Keratinocyte (primary cell): ENCODE data around the gene PARP4. TPM values are rescaled to one million over a fixed set of nuclear protein-coding genes. Genes with fewer than 3 reads are reported as not detected.

Experiments
- DNase-seq: peaks from one replicate; pipeline ENCODE4 v3.0.0-alpha.2; 2011; ENCODE audit warnings: low read depth, missing footprints, low spot score
- FAIRE-seq: peaks from 2 replicates; lab custom pipeline; 2011; peaks lifted over from hg19 to GRCh38; lab: Jason Lieb, UNC
- H2AFZ ChIP-seq: 2 replicates; pipeline ENCODE4 v1.6.0; 2012; ENCODE audit warnings: low read length, control low read depth, inconsistent platforms; ENCODE audit not compliant: control insufficient read depth
- H3K27ac ChIP-seq: 2 replicates; pipeline ENCODE4 v1.5.1; 2011; ENCODE audit warnings: low read length; ENCODE audit not compliant: control insufficient read depth, insufficient read depth
- H3K27me3 ChIP-seq: 3 replicates; pipeline ENCODE4 v1.6.0; 2011; ENCODE audit warnings: low read length; ENCODE audit not compliant: control insufficient read depth, insufficient read depth; ENCODE audit errors: extremely low read depth
- H3K36me3 ChIP-seq, 2 experiments: 2 replicates in 1 of 2; 3 replicates in 1 of 2; pipeline ENCODE4 v1.5.1; 2011; ENCODE audit warnings: low read length in 2 of 2, mild to moderate bottlenecking in 1 of 2; ENCODE audit not compliant: control insufficient read depth in 2 of 2, insufficient read depth in 2 of 2; ENCODE audit errors: extremely low read depth in 1 of 2
- H3K4me1 ChIP-seq: 3 replicates; pipeline ENCODE4 v1.5.1; 2011; ENCODE audit warnings: low read length; ENCODE audit not compliant: control insufficient read depth, insufficient read depth; ENCODE audit errors: extremely low read depth
- H3K4me2 ChIP-seq: 3 replicates; pipeline ENCODE4 v1.6.0; 2011; ENCODE audit warnings: low read depth, low read length; ENCODE audit not compliant: control insufficient read depth, insufficient read depth; ENCODE audit errors: extremely low read depth
- H3K4me3 ChIP-seq, 3 experiments: fragments of 200-600 bp in 1 of 3; sonication (generic) in 1 of 3; 2 replicates in 2 of 3; 3 replicates in 1 of 3; pipeline ENCODE4 v1.5.1; 2011 to 2016; ENCODE audit warnings: low read length in 3 of 3, mild to moderate bottlenecking in 3 of 3, control low read depth in 2 of 3, inconsistent platforms in 1 of 3, low read depth in 1 of 3, mixed read lengths in 1 of 3, mixed run types in 1 of 3, moderate library complexity in 1 of 3; ENCODE audit not compliant: control insufficient read depth in 2 of 3, insufficient read depth in 2 of 3; ENCODE audit errors: extremely low read depth in 1 of 3
- H3K79me2 ChIP-seq: 2 replicates; pipeline ENCODE4 v1.6.0; 2012; ENCODE audit warnings: low read length; ENCODE audit not compliant: control insufficient read depth, insufficient read depth
- H3K9ac ChIP-seq: 3 replicates; pipeline ENCODE4 v1.6.0; 2011; ENCODE audit warnings: low read length; ENCODE audit not compliant: control insufficient read depth, insufficient read depth; ENCODE audit errors: extremely low read depth
- H3K9me1 ChIP-seq: 3 replicates; pipeline ENCODE4 v1.6.0; 2011; ENCODE audit warnings: low read length; ENCODE audit not compliant: control insufficient read depth, insufficient read depth; ENCODE audit errors: extremely low read depth
- H3K9me3 ChIP-seq: 2 replicates; pipeline ENCODE4 v1.5.1; 2012; ENCODE audit warnings: low read depth, low read length; ENCODE audit not compliant: control insufficient read depth
- H4K20me1 ChIP-seq: 3 replicates; pipeline ENCODE4 v1.6.0; 2011; ENCODE audit warnings: low read length; ENCODE audit not compliant: control insufficient read depth, insufficient read depth; ENCODE audit errors: extremely low read depth
- EZH2 ChIP-seq: IDR thresholded peaks from one replicate; pipeline ENCODE4 v1.6.1; 2012; ENCODE audit warnings: inconsistent platforms, mild to moderate bottlenecking, low read length, moderate library complexity
- dilution Hi-C: fragments of 300-500 bp; cut with MboI; formaldehyde crosslinking; loops from one replicate; pipeline ENCODE4 v1.7.0; 2020; ENCODE audit warnings: low sequenced_read_pairs; ENCODE audit not compliant: extremely low pct_ligation_motif_present
- polyA plus RNA-seq, 5 experiments: library from polyadenylated mRNA; depleted of rRNA in 3 of 5; stranded (reverse) in 3 of 5; stranded (forward) in 1 of 5; unstranded in 1 of 5; fragments of >200 nt; gene quantifications; 1 replicate in 1 of 5; 2 replicates in 3 of 5; 3 replicates in 1 of 5; pipeline versions ENCODE4 v1.2.1 to v1.2.3, GENCODE V29; 2011 to 2012; ENCODE audit warnings: missing spikeins in 2 of 5, low read depth in 1 of 5, low replicate concordance in 1 of 5
- TF ChIP-seq, protein P1 (sequence below), 3 experiments: IDR thresholded peaks in 1 of 3; conservative IDR thresholded peaks in 1 of 3; optimal IDR thresholded peaks in 1 of 3; 2 replicates in 2 of 3; 3 replicates in 1 of 3; pipeline versions ENCODE3 to v1.5.1; 2011; ENCODE audit warnings: low read length in 3 of 3, mild to moderate bottlenecking in 3 of 3, moderate library complexity in 2 of 3, control low read depth in 1 of 3, inconsistent platforms in 1 of 3; ENCODE audit not compliant: insufficient read depth in 2 of 3; ENCODE audit errors: extremely low read depth in 1 of 3

PARP4 gene
- polyA plus RNA-seq, 1 donor (not counting 4 experiments of a cell fraction or from before 2014, with no cell fraction given), result 44.0 TPM

DNA sequence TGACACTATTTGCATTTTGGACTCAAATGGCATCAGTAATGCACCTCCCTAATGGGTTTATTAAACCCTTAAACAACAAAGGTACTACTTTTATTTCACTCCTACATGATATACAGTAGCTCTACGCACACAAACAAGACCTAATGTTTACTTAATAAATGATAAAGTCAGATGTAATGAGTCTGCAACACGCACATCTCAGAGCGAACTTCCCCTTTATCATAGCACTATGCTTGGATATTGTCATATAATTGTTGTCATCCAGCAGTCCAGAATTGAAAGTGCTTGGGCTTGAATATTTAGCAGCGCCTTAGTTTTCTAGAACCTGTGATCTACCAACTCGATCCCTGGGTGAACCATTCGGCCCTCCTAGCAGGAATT lies 772 bp downstream of the PARP4 start:
- FAIRE-seq, result no peak
- H3K9ac ChIP-seq, result peak overlapping the region; percentile 92
- H3K79me2 ChIP-seq, result peaks cover 42% of the 10 kb centered on the region
- H3K4me1 ChIP-seq, result peaks cover 16% of the 10 kb centered on the region
- H3K27me3 ChIP-seq, result no peaks in the 10 kb centered on the region
- H3K36me3 ChIP-seq, result peaks cover 0 to 2% of the 10 kb centered on the region in 2 experiments
- dilution Hi-C loops, result no loop called here
- DNase-seq, result no peak
- TF ChIP-seq EZH2, result no peak
- TF ChIP-seq, protein P1, sequence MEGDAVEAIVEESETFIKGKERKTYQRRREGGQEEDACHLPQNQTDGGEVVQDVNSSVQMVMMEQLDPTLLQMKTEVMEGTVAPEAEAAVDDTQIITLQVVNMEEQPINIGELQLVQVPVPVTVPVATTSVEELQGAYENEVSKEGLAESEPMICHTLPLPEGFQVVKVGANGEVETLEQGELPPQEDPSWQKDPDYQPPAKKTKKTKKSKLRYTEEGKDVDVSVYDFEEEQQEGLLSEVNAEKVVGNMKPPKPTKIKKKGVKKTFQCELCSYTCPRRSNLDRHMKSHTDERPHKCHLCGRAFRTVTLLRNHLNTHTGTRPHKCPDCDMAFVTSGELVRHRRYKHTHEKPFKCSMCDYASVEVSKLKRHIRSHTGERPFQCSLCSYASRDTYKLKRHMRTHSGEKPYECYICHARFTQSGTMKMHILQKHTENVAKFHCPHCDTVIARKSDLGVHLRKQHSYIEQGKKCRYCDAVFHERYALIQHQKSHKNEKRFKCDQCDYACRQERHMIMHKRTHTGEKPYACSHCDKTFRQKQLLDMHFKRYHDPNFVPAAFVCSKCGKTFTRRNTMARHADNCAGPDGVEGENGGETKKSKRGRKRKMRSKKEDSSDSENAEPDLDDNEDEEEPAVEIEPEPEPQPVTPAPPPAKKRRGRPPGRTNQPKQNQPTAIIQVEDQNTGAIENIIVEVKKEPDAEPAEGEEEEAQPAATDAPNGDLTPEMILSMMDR (optimal IDR thresholded peaks at IDR 0.05 in 1 of 3, IDR thresholded peaks at IDR 0.05 in 1 of 3, conservative IDR thresholded peaks at IDR 0.05 in 1 of 3; ENCODE audit: extremely low read depth in 1 of 3, insufficient read depth in 2 of 3, low read length in 3 of 3), result no peak
- peak overlapping the region; percentile 93 for H3K27ac ChIP-seq
- H4K20me1 ChIP-seq, result no peaks in the 10 kb centered on the region
- peak overlapping the region; percentile 91 for H3K4me2 ChIP-seq
- no peaks in the 10 kb centered on the region for H3K9me1 ChIP-seq
- peak overlapping the region; percentile 11 for H2AFZ ChIP-seq
- no peaks in the 10 kb centered on the region for H3K9me3 ChIP-seq
- peak overlapping the region; percentile 68 to 83 (median 80) for H3K4me3 ChIP-seq

DNA sequence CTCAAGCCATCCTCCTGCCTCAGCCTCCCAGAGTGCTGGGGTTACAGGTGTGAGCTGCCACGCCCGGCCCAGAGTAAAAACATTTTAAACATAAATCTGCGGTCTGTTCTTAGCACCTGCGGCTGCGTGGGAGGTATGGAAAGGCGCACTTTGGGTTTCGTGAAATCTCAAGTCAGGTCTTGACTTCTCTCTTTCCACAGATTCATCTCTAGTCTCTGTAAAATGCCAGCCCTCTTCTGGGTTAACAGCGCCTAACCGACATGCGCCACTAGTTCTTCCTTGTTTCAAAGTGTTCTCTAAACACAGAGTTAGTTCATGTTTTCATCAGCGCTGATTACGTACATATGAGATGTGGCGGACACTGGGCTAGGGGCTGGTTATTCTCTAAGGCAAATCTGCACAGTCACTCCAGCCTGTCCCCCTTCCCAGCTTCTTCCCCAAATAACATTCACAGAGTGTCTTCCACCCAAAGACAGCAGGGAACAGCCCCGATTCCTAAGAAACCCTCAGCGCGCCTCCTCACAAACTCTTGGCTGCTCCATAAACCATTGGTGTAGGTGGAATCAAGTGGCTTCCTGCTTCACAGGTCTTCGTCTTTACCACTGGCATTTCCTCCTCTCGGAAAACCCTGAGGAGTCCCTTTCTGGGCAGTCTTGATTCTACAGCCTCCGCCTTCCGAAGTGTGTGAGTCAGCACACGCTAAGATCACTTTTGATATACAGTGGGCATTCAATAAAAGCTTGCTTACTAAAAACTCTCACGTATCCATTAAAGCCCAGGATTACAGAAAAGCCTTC lies 1.4 kb downstream of the PARP4 start:
- H3K4me2 ChIP-seq, result peak overlapping the region; percentile 91
- peaks cover 0 to 2% of the 10 kb centered on the region in 2 experiments for H3K36me3 ChIP-seq
- peak overlapping the region; percentile 69 for H2AFZ ChIP-seq
- no peaks in the 10 kb centered on the region for H3K9me3 ChIP-seq
- no peaks in the 10 kb centered on the region for H4K20me1 ChIP-seq
- dilution Hi-C loops, result no loop called here
- H3K9ac ChIP-seq, result peak overlapping the region; percentile 92
- H3K9me1 ChIP-seq, result no peaks in the 10 kb centered on the region
- peak overlapping the region; percentile 68 to 83 (median 80) for H3K4me3 ChIP-seq
- DNase-seq (peak; percentile 58), FAIRE-seq (peak; percentile 81)
- TF ChIP-seq EZH2, result no peak
- TF ChIP-seq, protein P1 (optimal IDR thresholded peaks at IDR 0.05 in 1 of 3, IDR thresholded peaks at IDR 0.05 in 1 of 3, conservative IDR thresholded peaks at IDR 0.05 in 1 of 3; ENCODE audit: extremely low read depth in 1 of 3, insufficient read depth in 2 of 3, low read length in 3 of 3), result no peak
- H3K27ac ChIP-seq, result peak overlapping the region; percentile 93
- H3K4me1 ChIP-seq, result peaks cover 16% of the 10 kb centered on the region
- H3K27me3 ChIP-seq, result no peaks in the 10 kb centered on the region
- H3K79me2 ChIP-seq, result peaks cover 48% of the 10 kb centered on the region
